ENCODE results near the gene NADK2. TPM values are rescaled to one million over a fixed set of nuclear protein-coding genes. Genes with fewer than 3 reads are reported as not detected.

NADK2 gene
- total and polyA plus RNA-seq, 2 donors (not counting 3 experiments of a cell fraction or from before 2014, with no cell fraction given): 4.0 to 20.3 TPM

DNA sequence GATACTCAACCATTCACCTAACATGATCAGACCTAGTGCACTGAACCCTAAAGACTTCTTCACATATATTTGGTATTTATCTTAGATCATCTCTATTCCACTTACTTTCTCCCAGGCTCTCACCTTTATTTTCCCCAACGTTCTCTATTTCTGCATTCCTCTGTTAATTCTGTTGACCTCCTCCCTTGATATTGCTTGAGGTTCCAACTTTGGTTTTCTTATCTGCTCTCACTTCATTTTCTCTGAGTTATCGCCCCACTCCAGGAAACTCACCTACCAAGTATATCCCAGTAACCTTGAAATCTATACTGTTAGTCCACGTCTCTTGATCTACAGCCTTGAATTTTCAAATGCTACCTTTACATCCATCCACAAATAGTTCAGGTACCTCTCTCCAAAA lies 9.2 kb downstream of the NADK2 start:
- Histone ChIP-seq H3K36me3 (ENCODE audit: control insufficient read depth in 2 of 2, extremely low read depth in 1 of 2, insufficient read depth in 2 of 2, low read length in 2 of 2) (no peaks in the 10 kb centered on the region), H3K4me3 (replicated peaks in 1 of 3; ENCODE audit: insufficient read depth in 1 of 3, low read depth in 1 of 3, low read length in 3 of 3) (no peak overlapping the region), H3K4me2 (ENCODE audit: insufficient read depth, low read length) (no peak overlapping the region), H3K4me1 (ENCODE audit: control insufficient read depth, extremely low read depth, insufficient read depth, low read length) (no peaks in the 10 kb centered on the region), H3K79me2 (ENCODE audit: control insufficient read depth, insufficient read depth, low read length) (peaks cover 4% of the 10 kb centered on the region), H3K9me3 (replicated peaks; ENCODE audit: control insufficient read depth, insufficient read depth, low read length) (no peaks in the 10 kb centered on the region), H4K20me1 (replicated peaks; ENCODE audit: control insufficient read depth, extremely low read depth, insufficient read depth, low read length) (no peaks in the 10 kb centered on the region), H3K27me3 (ENCODE audit: control insufficient read depth in 2 of 2, insufficient read depth in 2 of 2, low read length in 2 of 2) (no peaks in the 10 kb centered on the region), H3K9me1 (replicated peaks; ENCODE audit: control insufficient read depth, extremely low read depth, insufficient read depth, low read length) (no peaks in the 10 kb centered on the region), H3K27ac (ENCODE audit: insufficient read depth, low read depth, low read length) (no peak overlapping the region), H2AFZ (ENCODE audit: low read depth, low read length) (no peak overlapping the region), H3K9ac (replicated peaks; ENCODE audit: extremely low read depth, insufficient read depth, low read length) (no peak overlapping the region)
- intact Hi-C loops (cut with micrococcal nuclease) (no loop called here), dilution Hi-C loops (cut with MboI; ENCODE audit: extremely low pct_ligation_motif_present, low sequenced_read_pairs) (no loop called here)
- FAIRE-seq: no peak
- TF ChIP-seq, protein P1, sequence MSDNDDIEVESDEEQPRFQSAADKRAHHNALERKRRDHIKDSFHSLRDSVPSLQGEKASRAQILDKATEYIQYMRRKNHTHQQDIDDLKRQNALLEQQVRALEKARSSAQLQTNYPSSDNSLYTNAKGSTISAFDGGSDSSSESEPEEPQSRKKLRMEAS (IDR thresholded peaks at IDR 0.05; ENCODE audit: insufficient read depth, insufficient read length): no peak
- no peak for TF ChIP-seq GATA2 (IDR thresholded peaks at IDR 0.05; ENCODE audit: insufficient read depth, insufficient read length, low read depth, low read length)
- ChIA-PET POLR2A (no interaction called here), CTCF (no interaction called here)
- no peak for DNase-seq (ENCODE audit: low read depth, low spot score)
- BruUV-seq (replicated peaks): no TSS peak

DNA sequence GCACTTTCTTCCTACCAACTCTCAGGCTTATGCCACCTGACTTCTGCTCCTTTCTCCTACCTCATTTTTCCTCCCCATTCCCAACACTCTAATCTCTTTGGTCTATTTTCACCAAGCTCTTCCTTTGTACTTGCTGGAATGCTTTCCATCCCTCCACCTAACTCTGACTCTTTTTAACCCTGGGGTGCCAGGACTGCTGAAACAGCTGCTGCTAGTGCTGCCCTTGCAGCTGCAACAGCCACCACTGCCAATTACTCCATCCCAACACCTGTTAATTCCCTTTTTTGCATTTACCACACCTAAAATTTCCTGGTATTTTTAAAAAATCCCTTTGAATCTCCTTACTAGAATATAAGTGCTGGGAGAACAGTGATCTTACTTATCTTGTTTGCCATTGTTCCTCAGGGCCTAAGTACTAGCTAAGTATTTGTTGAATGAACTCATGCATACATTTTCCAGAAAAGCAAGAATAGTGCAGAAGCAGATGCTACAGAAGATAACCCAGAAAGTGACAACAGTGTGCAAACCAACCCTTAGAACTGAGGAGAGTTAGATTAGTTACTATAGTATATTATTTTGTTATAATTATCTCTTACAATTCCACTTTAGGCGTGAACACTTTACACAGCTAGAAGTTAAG lies 11.5 kb downstream of the NADK2 start:
- no peak overlapping the region for H3K4me2 ChIP-seq (ENCODE audit: insufficient read depth, low read length)
- TF ChIP-seq FOS (IDR thresholded peaks at IDR 0.05; ENCODE audit: borderline replicate concordance, insufficient read depth, low read length) (no peak), JUN (IDR thresholded peaks at IDR 0.05; ENCODE audit: borderline replicate concordance, insufficient read depth, insufficient read length, low read depth) (no peak), EZH2 (IDR thresholded peaks at IDR 0.05; ENCODE audit: borderline replicate concordance, low read depth, low read length, severe bottlenecking) (no peak), GATA2 (IDR thresholded peaks at IDR 0.05; ENCODE audit: insufficient read depth, insufficient read length, low read depth, low read length) (no peak), POLR2A (IDR thresholded peaks at IDR 0.05; ENCODE audit: low read depth, low read length) (no peak), POLR2AphosphoS5 (IDR thresholded peaks at IDR 0.05; ENCODE audit: insufficient read depth, low read depth, low read length) (no peak), MYC (IDR thresholded peaks at IDR 0.05; ENCODE audit: low read depth, low read length) (no peak)
- TF ChIP-seq, protein P2, sequence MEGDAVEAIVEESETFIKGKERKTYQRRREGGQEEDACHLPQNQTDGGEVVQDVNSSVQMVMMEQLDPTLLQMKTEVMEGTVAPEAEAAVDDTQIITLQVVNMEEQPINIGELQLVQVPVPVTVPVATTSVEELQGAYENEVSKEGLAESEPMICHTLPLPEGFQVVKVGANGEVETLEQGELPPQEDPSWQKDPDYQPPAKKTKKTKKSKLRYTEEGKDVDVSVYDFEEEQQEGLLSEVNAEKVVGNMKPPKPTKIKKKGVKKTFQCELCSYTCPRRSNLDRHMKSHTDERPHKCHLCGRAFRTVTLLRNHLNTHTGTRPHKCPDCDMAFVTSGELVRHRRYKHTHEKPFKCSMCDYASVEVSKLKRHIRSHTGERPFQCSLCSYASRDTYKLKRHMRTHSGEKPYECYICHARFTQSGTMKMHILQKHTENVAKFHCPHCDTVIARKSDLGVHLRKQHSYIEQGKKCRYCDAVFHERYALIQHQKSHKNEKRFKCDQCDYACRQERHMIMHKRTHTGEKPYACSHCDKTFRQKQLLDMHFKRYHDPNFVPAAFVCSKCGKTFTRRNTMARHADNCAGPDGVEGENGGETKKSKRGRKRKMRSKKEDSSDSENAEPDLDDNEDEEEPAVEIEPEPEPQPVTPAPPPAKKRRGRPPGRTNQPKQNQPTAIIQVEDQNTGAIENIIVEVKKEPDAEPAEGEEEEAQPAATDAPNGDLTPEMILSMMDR (IDR thresholded peaks at IDR 0.05; ENCODE audit: extremely low read depth in 1 of 2, insufficient read depth in 1 of 2, low read depth in 1 of 2, low read length in 2 of 2): no peak
- TF ChIP-seq, protein P1 (IDR thresholded peaks at IDR 0.05; ENCODE audit: insufficient read depth, insufficient read length): no peak
- no peak overlapping the region for H3K4me3 ChIP-seq (replicated peaks in 1 of 3; ENCODE audit: insufficient read depth in 1 of 3, low read depth in 1 of 3, low read length in 3 of 3)
- H4K20me1 ChIP-seq (replicated peaks; ENCODE audit: control insufficient read depth, extremely low read depth, insufficient read depth, low read length): no peaks in the 10 kb centered on the region
- POLR2A ChIA-PET: no interaction called here
- H3K79me2 ChIP-seq (ENCODE audit: control insufficient read depth, insufficient read depth, low read length): no peaks in the 10 kb centered on the region
- no peak overlapping the region for H2AFZ ChIP-seq (ENCODE audit: low read depth, low read length)
- FAIRE-seq: no peak
- no TSS peak for BruUV-seq (replicated peaks)
- no peaks in the 10 kb centered on the region for H3K36me3 ChIP-seq (ENCODE audit: control insufficient read depth in 2 of 2, extremely low read depth in 1 of 2, insufficient read depth in 2 of 2, low read length in 2 of 2)
- no peaks in the 10 kb centered on the region for H3K9me3 ChIP-seq (replicated peaks; ENCODE audit: control insufficient read depth, insufficient read depth, low read length)
- dilution Hi-C loops (cut with MboI; ENCODE audit: extremely low pct_ligation_motif_present, low sequenced_read_pairs) (no loop called here), intact Hi-C loops (cut with micrococcal nuclease) (no loop called here)
- DNase-seq (ENCODE audit: low read depth, low spot score): no peak
- no peaks in the 10 kb centered on the region for H3K9me1 ChIP-seq (replicated peaks; ENCODE audit: control insufficient read depth, extremely low read depth, insufficient read depth, low read length)
- CTCF ChIA-PET: interaction anchor here (0.5 to 2.1 kb wide), 4 partner anchors 11 to 164 kb away, joined by 4 to 6 read pairs (median 5); partner anchors contain the start of gene NADK2
- no peak overlapping the region for H3K9ac ChIP-seq (replicated peaks; ENCODE audit: extremely low read depth, insufficient read depth, low read length)
- H3K27me3 ChIP-seq (ENCODE audit: control insufficient read depth in 2 of 2, insufficient read depth in 2 of 2, low read length in 2 of 2): no peaks in the 10 kb centered on the region
- H3K27ac ChIP-seq (ENCODE audit: insufficient read depth, low read depth, low read length): no peak overlapping the region
- no peaks in the 10 kb centered on the region for H3K4me1 ChIP-seq (ENCODE audit: control insufficient read depth, extremely low read depth, insufficient read depth, low read length)

All from endothelial cell of umbilical vein (primary cell).